OCI-LY1 (cell line): ENCODE data around the gene AFMID.

Experiments
- H2AFZ ChIP-seq: fragments of 200-600 bp; sonication (generic), shearing (Covaris generic); 2 replicates; pipeline ENCODE4 v1.6.0; 2014; ENCODE audit warnings: antibody characterized with exemption, mild to moderate bottlenecking, low read length
- H3F3A ChIP-seq: fragments of 200-600 bp; sonication (generic), shearing (Covaris generic); 2 replicates; pipeline ENCODE4 v1.6.0; 2014; ENCODE audit warnings: mild to moderate bottlenecking, antibody characterized with exemption, low read length, moderate library complexity; ENCODE audit not compliant: insufficient read depth
- H3K27ac ChIP-seq: fragments of 200-600 bp; sonication (generic); 2 replicates; pipeline ENCODE4 v1.5.1; 2014; ENCODE audit warnings: low read length, mixed run types, mild to moderate bottlenecking, low read depth; ENCODE audit not compliant: poor library complexity, severe bottlenecking
- H3K27me3 ChIP-seq: fragments of 200-600 bp; sonication (generic); 2 replicates; pipeline ENCODE4 v1.6.0; 2014; ENCODE audit warnings: antibody characterized with exemption, mild to moderate bottlenecking, low read length, moderate library complexity; ENCODE audit not compliant: insufficient read depth
- H3K36me3 ChIP-seq: fragments of 200-600 bp; sonication (generic); 2 replicates; pipeline ENCODE4 v1.6.1; 2014; ENCODE audit warnings: mild to moderate bottlenecking, antibody characterized with exemption, low read length, moderate library complexity, mixed read lengths; ENCODE audit not compliant: insufficient read depth
- H3K4me1 ChIP-seq: fragments of 200-600 bp; sonication (generic); 2 replicates; pipeline ENCODE4 v1.5.1; 2014; ENCODE audit warnings: mild to moderate bottlenecking, low read length, moderate library complexity; ENCODE audit not compliant: insufficient read depth, severe bottlenecking
- H3K4me2 ChIP-seq: fragments of 200-600 bp; sonication (generic), shearing (Covaris generic); 2 replicates; pipeline ENCODE4 v1.6.1; 2014; ENCODE audit warnings: low read length
- H3K4me3 ChIP-seq: fragments of 200-600 bp; sonication (generic); 2 replicates; pipeline ENCODE4 v1.5.1; 2014; ENCODE audit warnings: low read length, low read depth, mild to moderate bottlenecking, mixed read lengths; ENCODE audit not compliant: poor library complexity, severe bottlenecking
- H3K79me2 ChIP-seq: fragments of 200-600 bp; shearing (Covaris generic); 2 replicates; pipeline ENCODE4 v1.6.1; 2016; ENCODE audit warnings: mixed run types, low read length, mixed read lengths; ENCODE audit not compliant: insufficient read depth
- H3K9ac ChIP-seq: fragments of 200-600 bp; sonication (generic), shearing (Covaris generic); 2 replicates; pipeline ENCODE4 v1.6.1; 2014; ENCODE audit warnings: mild to moderate bottlenecking, low read length, mixed read lengths
- H3K9me2 ChIP-seq: fragments of 200-600 bp; sonication (generic), shearing (Covaris generic); 2 replicates; pipeline ENCODE4 v1.6.1; 2014; ENCODE audit warnings: low read depth, mild to moderate bottlenecking, low read length, mixed read lengths
- H3K9me3 ChIP-seq: fragments of 200-600 bp; shearing (Covaris generic); 2 replicates; pipeline ENCODE4 v1.6.1; 2014; ENCODE audit warnings: low read length, mixed read lengths
- H4K20me1 ChIP-seq: fragments of 200-600 bp; sonication (generic), shearing (Covaris generic); 2 replicates; pipeline ENCODE4 v1.6.0; 2016; ENCODE audit warnings: mild to moderate bottlenecking, low read length; ENCODE audit not compliant: insufficient read depth
- EZH2 ChIP-seq: fragments of 200-600 bp; sonication (generic), shearing (Covaris generic); IDR thresholded peaks from 2 replicates; pipeline ENCODE4 v1.8.0; 2017; ENCODE audit warnings: borderline replicate concordance, mixed run types, mild to moderate bottlenecking, antibody characterized with exemption, low read length, moderate library complexity, mixed read lengths
- TF ChIP-seq, protein P1 (sequence below): fragments of 200-600 bp; sonication (generic), shearing (Covaris generic); IDR thresholded peaks from 2 replicates; pipeline ENCODE4 v1.5.1; 2017; ENCODE audit warnings: mild to moderate bottlenecking, antibody characterized with exemption, low read length, moderate library complexity, mixed read lengths

AFMID gene

DNA sequence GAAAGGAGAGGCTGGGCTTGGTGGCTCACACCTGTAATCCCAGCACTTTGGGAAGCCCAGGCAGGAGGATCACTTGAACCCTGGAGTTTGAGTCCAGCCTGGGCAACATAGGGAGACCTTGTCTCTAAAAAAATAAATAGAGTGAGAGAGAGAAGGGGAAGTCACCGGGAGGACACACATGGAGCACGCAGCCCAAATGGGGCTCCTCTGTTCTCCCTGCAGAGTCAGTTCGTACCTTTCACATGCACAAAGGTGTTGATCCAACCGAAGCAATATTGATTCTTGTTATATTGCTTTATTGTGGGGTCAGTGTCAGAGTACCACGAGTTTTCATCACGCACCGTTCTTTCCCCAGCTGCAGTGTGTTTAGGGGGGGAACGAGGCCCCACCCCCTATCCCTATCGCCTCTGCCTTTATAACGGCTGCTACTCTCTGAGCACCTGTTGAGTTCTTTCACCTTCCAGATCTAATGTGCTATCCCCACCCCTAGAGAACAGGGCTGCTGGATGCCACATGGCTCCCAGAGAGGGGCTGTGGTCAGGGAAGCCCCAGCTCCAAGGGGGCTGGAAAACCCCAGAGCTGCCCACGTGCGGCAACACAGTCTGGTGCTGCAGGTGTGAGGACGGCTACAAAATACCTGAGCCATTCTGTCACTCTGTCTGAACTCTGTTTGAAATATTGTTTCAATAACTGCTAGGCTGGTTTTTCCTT lies 43.2 kb downstream of the AFMID start:
- Histone ChIP-seq H3K4me1 (peaks cover 32% of the 10 kb centered on the region), H3K36me3 (peaks cover under 1% of the 10 kb centered on the region), H3K9me3 (no peaks in the 10 kb centered on the region), H3K9ac (no peak overlapping the region), H3K27ac (no peak overlapping the region), H3K4me2 (no peak overlapping the region), H2AFZ (no peak overlapping the region), H3K4me3 (no peak overlapping the region), H4K20me1 (no peaks in the 10 kb centered on the region), H3K9me2 (no peaks in the 10 kb centered on the region), H3F3A (no peaks in the 10 kb centered on the region; the same call in 1 of the 2 replicates), H3K27me3 (peaks cover 9% of the 10 kb centered on the region; the same call in 1 of the 2 replicates), H3K79me2 (no peaks in the 10 kb centered on the region)
- TF ChIP-seq, protein P1, sequence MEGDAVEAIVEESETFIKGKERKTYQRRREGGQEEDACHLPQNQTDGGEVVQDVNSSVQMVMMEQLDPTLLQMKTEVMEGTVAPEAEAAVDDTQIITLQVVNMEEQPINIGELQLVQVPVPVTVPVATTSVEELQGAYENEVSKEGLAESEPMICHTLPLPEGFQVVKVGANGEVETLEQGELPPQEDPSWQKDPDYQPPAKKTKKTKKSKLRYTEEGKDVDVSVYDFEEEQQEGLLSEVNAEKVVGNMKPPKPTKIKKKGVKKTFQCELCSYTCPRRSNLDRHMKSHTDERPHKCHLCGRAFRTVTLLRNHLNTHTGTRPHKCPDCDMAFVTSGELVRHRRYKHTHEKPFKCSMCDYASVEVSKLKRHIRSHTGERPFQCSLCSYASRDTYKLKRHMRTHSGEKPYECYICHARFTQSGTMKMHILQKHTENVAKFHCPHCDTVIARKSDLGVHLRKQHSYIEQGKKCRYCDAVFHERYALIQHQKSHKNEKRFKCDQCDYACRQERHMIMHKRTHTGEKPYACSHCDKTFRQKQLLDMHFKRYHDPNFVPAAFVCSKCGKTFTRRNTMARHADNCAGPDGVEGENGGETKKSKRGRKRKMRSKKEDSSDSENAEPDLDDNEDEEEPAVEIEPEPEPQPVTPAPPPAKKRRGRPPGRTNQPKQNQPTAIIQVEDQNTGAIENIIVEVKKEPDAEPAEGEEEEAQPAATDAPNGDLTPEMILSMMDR = no peak
- no peak for TF ChIP-seq EZH2

DNA sequence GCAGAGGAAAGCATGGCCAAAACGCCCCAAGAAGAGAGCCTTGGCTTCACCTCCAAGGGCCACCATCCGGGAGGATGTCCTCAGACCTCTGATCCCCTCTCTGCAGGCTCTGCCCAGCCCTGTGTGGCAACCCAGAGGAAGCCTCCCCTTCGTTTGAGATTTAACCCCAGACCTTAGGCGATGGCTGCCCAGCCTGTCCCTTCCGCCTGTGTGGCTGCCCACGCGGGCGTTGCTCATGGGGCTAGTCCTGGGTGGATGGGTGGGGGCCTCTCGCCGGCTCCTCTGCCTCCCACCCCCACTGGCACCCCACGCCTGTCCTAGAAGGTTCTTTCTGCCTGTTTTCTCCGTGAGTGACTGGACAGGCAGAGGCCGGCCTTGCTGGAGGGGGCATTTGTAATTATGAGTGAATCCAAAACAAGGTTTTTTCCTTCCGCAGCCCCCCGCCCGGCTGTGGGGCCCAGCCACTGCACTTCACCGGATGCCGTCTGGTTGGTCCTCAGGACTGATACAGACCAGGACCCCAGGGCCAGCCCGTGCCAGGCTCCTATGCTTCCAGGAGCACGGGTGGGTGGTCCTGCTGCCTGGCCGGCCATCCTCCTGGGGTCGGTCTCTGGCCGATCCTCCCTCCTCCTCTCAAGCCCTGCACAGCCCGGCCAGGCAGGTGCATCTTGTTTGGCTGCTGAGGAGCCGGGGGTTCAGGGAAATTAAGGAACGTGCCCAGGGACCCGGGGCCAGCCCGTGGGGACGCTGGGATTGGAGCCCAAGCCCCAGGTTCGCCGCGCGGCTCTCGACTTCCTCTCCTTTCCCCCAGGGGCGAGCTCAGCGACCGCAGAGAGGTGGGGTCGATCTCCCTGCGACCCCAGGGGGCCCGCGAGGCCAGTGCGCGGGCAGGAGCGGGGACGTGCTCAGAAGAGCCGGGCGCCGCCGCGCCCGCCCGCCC lies 44.1 kb downstream of the AFMID start, which contains the start of gene TMEM235:
Gene TMEM235, plus strand, starts transcription at position 636 of the 940 bp plus-strand sequence. CDS start 393 bp downstream, outside the sequence.
- H3K4me1 ChIP-seq = peaks cover 32% of the 10 kb centered on the region
- H3K9me3 ChIP-seq = no peaks in the 10 kb centered on the region
- H3K27ac ChIP-seq = no peak within 1 kb of the TSS
- no peaks in the 10 kb centered on the region for H4K20me1 ChIP-seq
- H3K27me3 ChIP-seq = peaks cover 9% of the 10 kb centered on the region; the same call in 1 of the 2 replicates
- H3K36me3 ChIP-seq = no peaks in the 10 kb centered on the region
- TF ChIP-seq, protein P1 = no peak
- no peak for TF ChIP-seq EZH2
- no peaks in the 10 kb centered on the region for H3K79me2 ChIP-seq
- peak within 1 kb of the TSS; percentile 15 for H3K4me3 ChIP-seq
- peak within 1 kb of the TSS; percentile 22; the same call in 1 of the 2 replicates for H3K4me2 ChIP-seq
- H3K9me2 ChIP-seq = no peaks in the 10 kb centered on the region
- no peak within 1 kb of the TSS for H2AFZ ChIP-seq
- H3F3A ChIP-seq = no peaks in the 10 kb centered on the region
- no peak within 1 kb of the TSS for H3K9ac ChIP-seq

- no peak overlapping the region for H3K27ac ChIP-seq
- no peaks in the 10 kb centered on the region for H4K20me1 ChIP-seq
- no peaks in the 10 kb centered on the region for H3K79me2 ChIP-seq
- peaks cover 9% of the 10 kb centered on the region; the same call in 1 of the 2 replicates for H3K27me3 ChIP-seq
- H3K4me1 ChIP-seq = peaks cover 29% of the 10 kb centered on the region
- H3K9me3 ChIP-seq = no peaks in the 10 kb centered on the region
- H2AFZ ChIP-seq = no peak overlapping the region
- no peaks in the 10 kb centered on the region for H3K9me2 ChIP-seq
- H3F3A ChIP-seq = no peaks in the 10 kb centered on the region
- H3K4me3 ChIP-seq = no peak overlapping the region
- no peaks in the 10 kb centered on the region for H3K36me3 ChIP-seq
- no peak overlapping the region; the same call in 1 of the 2 replicates for H3K4me2 ChIP-seq
- no peak overlapping the region for H3K9ac ChIP-seq
- TF ChIP-seq, protein P1 = no peak
- TF ChIP-seq EZH2 = no peak
Measured at GRCh38 chr17:78231991-78232858, 45.1 kb downstream of the AFMID start.
